B cell (primary cell): Measurements from ENCODE around the gene ZNF831. TPM values are rescaled to one million over a fixed set of nuclear protein-coding genes. Genes with fewer than 3 reads are reported as not detected.

ENCODE experiments used
- ATAC-seq: fragments of 200-7000 bp; cut with Tn5 transposase; one replicate; pipeline ENCODE4 v1.10.0; 2021; ENCODE audit warnings: low read depth, mild to moderate bottlenecking, moderate number of reproducible peaks, moderate library complexity
- CTCF ChIA-PET: fragments of 350-600 bp; sonication (Branson Sonifier 250); formaldehyde crosslinking; loops from one replicate; lab custom pipeline; 2021; ENCODE audit warnings: antibody characterized with exemption, inconsistent platforms; lab: Charles Lee
- POLR2A ChIA-PET: fragments of 350-600 bp; sonication (Branson Sonifier 250); formaldehyde crosslinking; loops from one replicate; lab custom pipeline; 2021; ENCODE audit warnings: antibody characterized with exemption; lab: Charles Lee
- DNase-seq: peaks from one replicate; pipeline ENCODE4 v3.0.0; 2013
- H2AFZ ChIP-seq: 2 replicates; pipeline ENCODE4 v1.6.1; 2012; ENCODE audit warnings: mild to moderate bottlenecking, low read depth, low read length; ENCODE audit not compliant: insufficient read depth, poor library complexity, severe bottlenecking
- H3K27ac ChIP-seq, 2 donors: 1 replicate in 1 of 2; 2 replicates in 1 of 2; pipeline ENCODE4 v1.5.1; 2012 to 2013; ENCODE audit warnings: low read length in 2 of 2, mild to moderate bottlenecking in 2 of 2, moderate library complexity in 1 of 2
- H3K27me3 ChIP-seq, 4 experiments: fragments of 200-600 bp in 1 of 4; sonication (generic) in 1 of 4; replicated peaks in 1 of 4; 1 replicate in 2 of 4; 2 replicates in 2 of 4; pipeline versions ENCODE4 v1.6.1 to v1.7.0; 2013 to 2016; ENCODE audit warnings: low read length in 3 of 4, mild to moderate bottlenecking in 2 of 4, mixed read lengths in 1 of 4, moderate library complexity in 1 of 4; ENCODE audit not compliant: insufficient read depth in 4 of 4, control insufficient read depth in 3 of 4; ENCODE audit errors: control extremely low read depth in 1 of 4
- H3K36me3 ChIP-seq, 2 experiments: replicated peaks in 1 of 2; 1 replicate in 1 of 2; 2 replicates in 1 of 2; pipeline versions ENCODE4 v1.6.1 to v1.7.1; 2013; ENCODE audit warnings: low read length in 1 of 2; ENCODE audit not compliant: insufficient read depth in 2 of 2, control insufficient read depth in 1 of 2; ENCODE audit errors: control extremely low read depth in 1 of 2, extremely low read depth in 1 of 2
- H3K4me1 ChIP-seq, 2 donors: fragments of 200-600 bp in 1 of 2; sonication (generic) in 1 of 2; 1 replicate in 1 of 2; 2 replicates in 1 of 2; pipeline versions ENCODE4 v1.5.1 to v1.6.1; 2013 to 2017; ENCODE audit warnings: low read length in 2 of 2; ENCODE audit not compliant: control insufficient read depth in 2 of 2, insufficient read depth in 2 of 2
- H3K4me2 ChIP-seq: replicated peaks from 2 replicates; pipeline ENCODE3; 2012; ENCODE audit warnings: mild to moderate bottlenecking, low read depth, low read length; ENCODE audit not compliant: poor library complexity, severe bottlenecking
- H3K4me3 ChIP-seq, 5 experiments: fragments of 200-600 bp in 1 of 5; sonication (generic) in 1 of 5; 1 replicate in 3 of 5; 2 replicates in 2 of 5; pipeline versions ENCODE4 v1.5.1 to v1.7.0; 2011 to 2016; ENCODE audit warnings: low read length in 4 of 5, mild to moderate bottlenecking in 4 of 5, low read depth in 2 of 5, control low read depth in 1 of 5, moderate library complexity in 1 of 5; ENCODE audit not compliant: insufficient read depth in 1 of 5; ENCODE audit errors: control extremely low read depth in 1 of 5, extremely low read depth in 1 of 5
- H3K79me2 ChIP-seq: fragments of 200-600 bp; sonication (generic); one replicate; pipeline ENCODE4 v1.6.0; 2016; ENCODE audit warnings: low read length; ENCODE audit not compliant: control insufficient read depth, insufficient read depth
- H3K9ac ChIP-seq: fragments of 200-600 bp; sonication (generic); 2 replicates; pipeline ENCODE4 v1.6.1; 2017; ENCODE audit warnings: mild to moderate bottlenecking, low read length, moderate library complexity
- H3K9me3 ChIP-seq, 3 donors: one replicate each; pipeline versions ENCODE4 v1.6.1 to v1.7.1; 2013; ENCODE audit warnings: low read length in 2 of 3; ENCODE audit not compliant: control insufficient read depth in 2 of 3, insufficient read depth in 1 of 3; ENCODE audit errors: control extremely low read depth in 1 of 3
- H4K20me1 ChIP-seq: 2 replicates; pipeline ENCODE4 v1.6.0; 2012; ENCODE audit warnings: mild to moderate bottlenecking, low read length; ENCODE audit not compliant: insufficient read depth, control insufficient read depth, poor library complexity, severe bottlenecking
- H3K27ac Mint-ChIP-seq: one replicate; pipeline ENCODE4 v1.8.0; 2021; ENCODE audit warnings: mixed read lengths
- H3K27me3 Mint-ChIP-seq: one replicate; pipeline ENCODE4 v1.8.0; 2021; ENCODE audit warnings: mixed read lengths
- H3K4me1 Mint-ChIP-seq: one replicate; pipeline ENCODE4 v1.8.0; 2021; ENCODE audit warnings: mixed read lengths
- H3K4me3 Mint-ChIP-seq: one replicate; pipeline ENCODE4 v1.8.0; 2021; ENCODE audit warnings: mixed read lengths
- H3K9me3 Mint-ChIP-seq: one replicate; pipeline ENCODE4 v1.8.0; 2022; ENCODE audit warnings: mixed read lengths; ENCODE audit not compliant: insufficient read depth
- EZH2 ChIP-seq: IDR thresholded peaks from 2 replicates; pipeline ENCODE4 v1.6.1; 2012; ENCODE audit warnings: borderline replicate concordance, low read depth, mild to moderate bottlenecking, moderate library complexity, low read length; ENCODE audit not compliant: insufficient read depth, poor library complexity, severe bottlenecking
- WGBS: methylation state at CpG from one replicate; pipeline ENCODE4 v1.1.5; 2013; ENCODE audit warnings: missing lambda C conversion rate; ENCODE audit not compliant: insufficient coverage; 5-methylcytosine and 5-hydroxymethylcytosine counted together
- intact Hi-C: fragments of 100-400 bp; cut with micrococcal nuclease; formaldehyde crosslinking; loops from one replicate; pipeline ENCODE4 v1.10.0; 2022
- polyA plus RNA-seq: library from polyadenylated mRNA; depleted of rRNA; stranded (reverse); fragments of >200 nt; gene quantifications from 2 replicates; pipeline ENCODE4 v1.2.3, GENCODE V29; 2012
- total RNA-seq, 2 donors: library from RNA; stranded (reverse); fragments of 120-200 nt in 1 of 2; gene quantifications; 1 replicate in 1 of 2; 2 replicates in 1 of 2; pipeline versions ENCODE4 v1.2.3 to v1.2.4, GENCODE V29; 2013 to 2022
- TF ChIP-seq, protein P1 (sequence below): fragments of 200-600 bp; IDR thresholded peaks from one replicate; pipeline ENCODE4 v1.8.0; 2022; ENCODE audit warnings: antibody characterized with exemption, mild to moderate bottlenecking

The ZNF831 gene
- total and polyA plus RNA-seq, 2 donors (not counting 1 experiment from before 2014, with no cell fraction given): 1.7 to 14.1 TPM

GRCh38 chr20:59242714-59243626, 79.3 kb downstream of the ZNF831 start:
- no peak overlapping the region for H3K27ac Mint-ChIP-seq
- no peaks in the 10 kb centered on the region for H3K27me3 Mint-ChIP-seq

More at GRCh38 chr20:59242714-59243626, 79.3 kb downstream of the ZNF831 start:
- H4K20me1 ChIP-seq: no peaks in the 10 kb centered on the region
- H3K9me3 ChIP-seq: no peaks in the 10 kb centered on the region
- no peaks in the 10 kb centered on the region for H3K27me3 ChIP-seq
- H3K4me1 Mint-ChIP-seq: no peaks in the 10 kb centered on the region
- no peak overlapping the region for H2AFZ ChIP-seq
- H3K4me1 ChIP-seq: no peaks in the 10 kb centered on the region
- intact Hi-C loops: no loop called here
- TF ChIP-seq EZH2: no peak
- TF ChIP-seq, protein P1, sequence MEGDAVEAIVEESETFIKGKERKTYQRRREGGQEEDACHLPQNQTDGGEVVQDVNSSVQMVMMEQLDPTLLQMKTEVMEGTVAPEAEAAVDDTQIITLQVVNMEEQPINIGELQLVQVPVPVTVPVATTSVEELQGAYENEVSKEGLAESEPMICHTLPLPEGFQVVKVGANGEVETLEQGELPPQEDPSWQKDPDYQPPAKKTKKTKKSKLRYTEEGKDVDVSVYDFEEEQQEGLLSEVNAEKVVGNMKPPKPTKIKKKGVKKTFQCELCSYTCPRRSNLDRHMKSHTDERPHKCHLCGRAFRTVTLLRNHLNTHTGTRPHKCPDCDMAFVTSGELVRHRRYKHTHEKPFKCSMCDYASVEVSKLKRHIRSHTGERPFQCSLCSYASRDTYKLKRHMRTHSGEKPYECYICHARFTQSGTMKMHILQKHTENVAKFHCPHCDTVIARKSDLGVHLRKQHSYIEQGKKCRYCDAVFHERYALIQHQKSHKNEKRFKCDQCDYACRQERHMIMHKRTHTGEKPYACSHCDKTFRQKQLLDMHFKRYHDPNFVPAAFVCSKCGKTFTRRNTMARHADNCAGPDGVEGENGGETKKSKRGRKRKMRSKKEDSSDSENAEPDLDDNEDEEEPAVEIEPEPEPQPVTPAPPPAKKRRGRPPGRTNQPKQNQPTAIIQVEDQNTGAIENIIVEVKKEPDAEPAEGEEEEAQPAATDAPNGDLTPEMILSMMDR: no peak
- no peak for ATAC-seq
- peaks cover 4% of the 10 kb centered on the region in 2 experiments for H3K36me3 ChIP-seq
- H3K9ac ChIP-seq: no peak overlapping the region
- no peaks in the 10 kb centered on the region for H3K79me2 ChIP-seq
- WGBS: no CpG with 5 or more reads among the region's 10 CpGs
- CTCF ChIA-PET: no interaction called here
- no peak overlapping the region for H3K4me2 ChIP-seq
- POLR2A ChIA-PET: no interaction called here
- H3K4me3 Mint-ChIP-seq: no peak overlapping the region
- no peak overlapping the region for H3K4me3 ChIP-seq
- no peak overlapping the region for H3K27ac ChIP-seq
- no peak for DNase-seq
- no peaks in the 10 kb centered on the region for H3K9me3 Mint-ChIP-seq
